T-cell (primary cell): ENCODE measurements around the gene NPFFR2. TPM values are rescaled to one million over a fixed set of nuclear protein-coding genes. Genes with fewer than 3 reads are reported as not detected.
"Not testable (repeated sequence)": the region's sequence is repeated elsewhere in the genome, so short reads cannot be mapped to it uniquely, and the experiment has no call there.

Experiments
- ATAC-seq, 4 experiments: fragments of 200-7000 bp in 3 of 4; fragments of 150-1000 bp in 1 of 4; cut with Tn5 transposase; replicated peaks in 1 of 4; 1 replicate in 3 of 4; 2 replicates in 1 of 4; pipeline ENCODE4 v1.10.0; 2021; ENCODE audit warnings: moderate library complexity in 3 of 4, mild to moderate bottlenecking in 2 of 4, moderate number of reproducible peaks in 1 of 4
- CTCF ChIA-PET, 2 donors: fragments of 300-600 bp; sonication (Branson Sonifier 250); formaldehyde crosslinking; loops; one replicate each; lab custom pipeline; 2022; ENCODE audit warnings: antibody characterized with exemption in 2 of 2; lab: Charles Lee
- POLR2A ChIA-PET, 2 donors: fragments of 300-600 bp; sonication (Branson Sonifier 250); formaldehyde crosslinking; loops; one replicate each; lab custom pipeline; 2022; ENCODE audit warnings: antibody characterized with exemption in 2 of 2; lab: Charles Lee
- DNase-seq, 35 experiments: peaks; one replicate each; pipeline versions ENCODE4 v3.0.0 to v3.0.0-alpha.2; 2013 to 2023
- H3K27ac ChIP-seq: one replicate; pipeline ENCODE4 v1.5.1; 2013; ENCODE audit warnings: low read length
- H3K27me3 ChIP-seq, 2 experiments: replicated peaks in 1 of 2; 1 replicate in 1 of 2; 2 replicates in 1 of 2; pipeline versions ENCODE4 v1.6.1 to v1.7.0; 2013; ENCODE audit warnings: low read length in 1 of 2, mixed read lengths in 1 of 2; ENCODE audit not compliant: control insufficient read depth in 2 of 2, insufficient read depth in 2 of 2; ENCODE audit errors: extremely low read depth in 1 of 2
- H3K36me3 ChIP-seq, 2 donors: 1 replicate in 1 of 2; 2 replicates in 1 of 2; pipeline versions ENCODE4 v1.6.1 to v1.7.0; 2013; ENCODE audit warnings: low read length in 1 of 2; ENCODE audit not compliant: control insufficient read depth in 2 of 2, insufficient read depth in 1 of 2; ENCODE audit errors: extremely low read depth in 1 of 2
- H3K4me1 ChIP-seq, 2 experiments: 1 replicate in 1 of 2; 2 replicates in 1 of 2; pipeline versions ENCODE4 v1.6.1 to v1.7.0; 2013; ENCODE audit warnings: low read length in 2 of 2, mixed read lengths in 1 of 2; ENCODE audit not compliant: insufficient read depth in 2 of 2, control insufficient read depth in 1 of 2; ENCODE audit errors: extremely low read depth in 1 of 2
- H3K4me3 ChIP-seq, 2 donors: 1 replicate in 1 of 2; 2 replicates in 1 of 2; pipeline versions ENCODE4 v1.5.1 to v1.7.0; 2013; ENCODE audit warnings: mild to moderate bottlenecking in 2 of 2, low read length in 1 of 2, moderate library complexity in 1 of 2; ENCODE audit not compliant: control insufficient read depth in 1 of 2; ENCODE audit errors: extremely low read depth in 1 of 2
- H3K9me3 ChIP-seq: 2 replicates; pipeline ENCODE4 v1.7.0; 2013
- H3K27ac Mint-ChIP-seq, 2 donors: one replicate each; pipeline ENCODE4 v1.8.0; 2020 to 2021; ENCODE audit warnings: mild to moderate bottlenecking in 2 of 2, mixed read lengths in 2 of 2
- H3K27me3 Mint-ChIP-seq, 2 donors: one replicate each; pipeline ENCODE4 v1.8.0; 2021 to 2022; ENCODE audit warnings: mixed read lengths in 2 of 2
- H3K36me3 Mint-ChIP-seq: one replicate; pipeline ENCODE4 v1.8.0; 2021; ENCODE audit warnings: mixed read lengths
- H3K4me1 Mint-ChIP-seq, 3 donors: one replicate each; pipeline ENCODE4 v1.8.0; 2020 to 2022; ENCODE audit warnings: mixed read lengths in 3 of 3, mild to moderate bottlenecking in 1 of 3
- H3K4me3 Mint-ChIP-seq, 3 donors: one replicate each; pipeline ENCODE4 v1.8.0; 2020 to 2022; ENCODE audit warnings: mild to moderate bottlenecking in 3 of 3, mixed read lengths in 3 of 3, moderate library complexity in 3 of 3
- H3K9me3 Mint-ChIP-seq, 3 donors: one replicate each; pipeline ENCODE4 v1.8.0; 2020 to 2022; ENCODE audit warnings: mixed read lengths in 3 of 3
- WGBS: methylation state at CpG from one replicate; pipeline ENCODE4 v1.1.5; 2013; ENCODE audit warnings: missing lambda C conversion rate; ENCODE audit not compliant: insufficient coverage; 5-methylcytosine and 5-hydroxymethylcytosine counted together
- total RNA-seq, 35 experiments: library from RNA in 6 of 35; stranded (reverse) in 6 of 35; fragments of 120-200 nt in 1 of 35; gene quantifications; one replicate each; pipeline versions ENCODE4 v1.2.1 to v1.2.4 and lab custom pipeline; 2013 to 2026

Gene NPFFR2
- total RNA-seq, 5 donors from 2014 or later (not counting 1 experiment from before 2014, with no cell fraction given), result not detected

DNA sequence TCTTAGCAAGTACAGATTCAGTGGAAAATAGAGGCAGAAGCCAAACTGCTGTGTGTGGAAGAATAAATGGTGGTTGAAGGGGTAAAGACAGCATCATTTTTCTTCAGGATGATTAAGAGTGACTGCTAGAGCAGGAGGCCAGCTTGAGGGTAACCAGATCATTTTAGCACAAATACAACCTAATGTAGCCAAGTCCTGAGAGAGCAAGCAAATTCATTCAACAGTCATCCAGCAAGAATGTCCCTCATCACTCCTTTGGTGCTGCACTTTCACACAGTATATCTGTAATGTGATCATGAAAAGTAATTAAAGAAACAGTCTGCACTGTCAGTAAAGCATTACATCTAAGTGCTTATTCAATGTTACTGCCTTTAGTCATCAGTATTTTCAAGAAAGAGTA is 44.8 kb downstream of the NPFFR2 start:
- ChIA-PET POLR2A (no interaction called here), CTCF (no interaction called here)
- no peak overlapping the region for H3K27ac Mint-ChIP-seq
- H3K4me3 ChIP-seq, result no peak overlapping the region
- peaks cover 2 to 6% (median 5%) of the 10 kb centered on the region in 3 donors for H3K9me3 Mint-ChIP-seq
- no peaks in the 10 kb centered on the region for H3K36me3 Mint-ChIP-seq
- ATAC-seq (no peak), DNase-seq (no peak)
- no peaks in the 10 kb centered on the region for H3K27me3 ChIP-seq
- no peaks in the 10 kb centered on the region for H3K36me3 ChIP-seq
- H3K9me3 ChIP-seq, result no peaks in the 10 kb centered on the region
- H3K27ac ChIP-seq, result no peak overlapping the region
- no peaks in the 10 kb centered on the region for H3K4me1 Mint-ChIP-seq
- no peak overlapping the region for H3K4me3 Mint-ChIP-seq
- no peaks in the 10 kb centered on the region for H3K27me3 Mint-ChIP-seq
- H3K4me1 ChIP-seq, result no peaks in the 10 kb centered on the region

DNA sequence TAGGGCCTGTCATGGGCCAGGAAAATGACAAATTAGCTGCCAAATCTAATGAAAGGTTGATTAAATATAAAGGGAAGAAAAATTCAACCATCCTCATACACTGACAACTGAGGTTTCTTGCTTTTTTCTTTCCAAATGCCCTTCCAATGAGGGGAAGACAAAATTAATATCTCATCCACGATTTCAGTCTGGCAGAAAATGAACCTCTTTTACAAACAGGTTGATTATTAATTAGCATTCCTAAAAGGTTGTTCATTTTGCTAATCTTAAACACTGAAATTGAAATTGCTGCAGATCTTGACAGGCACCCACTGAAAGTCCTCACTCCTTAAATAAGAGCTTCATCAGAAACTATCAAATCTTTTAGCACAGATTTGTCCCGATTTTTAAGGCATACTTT is 45.5 kb downstream of the NPFFR2 start:
- Mint-ChIP-seq H3K4me3 (no peak overlapping the region), H3K4me1 (no peaks in the 10 kb centered on the region), H3K27me3 (no peaks in the 10 kb centered on the region), H3K36me3 (no peaks in the 10 kb centered on the region), H3K9me3 (peaks cover under 1 to 6% (median 2%) of the 10 kb centered on the region in 3 donors), H3K27ac (no peak overlapping the region)
- no peaks in the 10 kb centered on the region for H3K36me3 ChIP-seq
- H3K4me3 ChIP-seq, result no peak overlapping the region
- H3K9me3 ChIP-seq, result no peaks in the 10 kb centered on the region
- no peaks in the 10 kb centered on the region for H3K27me3 ChIP-seq
- ATAC-seq (no peak), DNase-seq (no peak)
- no peak overlapping the region for H3K27ac ChIP-seq
- ChIA-PET POLR2A (no interaction called here), CTCF (no interaction called here)
- no CpG with 5 or more reads among the region's 2 CpGs for WGBS
- no peaks in the 10 kb centered on the region for H3K4me1 ChIP-seq

DNA sequence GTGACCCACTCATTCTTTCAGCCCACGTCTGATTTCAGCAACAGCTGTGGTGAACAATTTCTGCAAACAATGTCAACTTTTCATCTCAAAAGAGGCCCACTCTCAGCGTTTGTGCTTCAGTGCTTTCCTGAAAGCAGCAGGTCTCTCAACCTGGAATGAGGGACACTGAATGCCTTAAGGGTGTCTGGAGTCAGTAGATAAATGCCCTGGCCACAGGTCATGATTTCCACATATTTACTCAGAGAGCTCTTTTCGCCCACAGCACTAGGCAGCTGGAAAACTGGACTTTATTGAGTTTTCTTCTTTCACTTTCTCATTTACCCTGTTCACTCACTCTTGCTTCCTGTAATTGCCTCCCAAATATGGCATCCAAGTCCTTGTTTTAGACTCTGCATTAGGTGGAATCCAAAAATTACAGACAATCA is 52.8 kb downstream of the NPFFR2 start:
- Histone ChIP-seq H3K9me3 (no peaks in the 10 kb centered on the region), H3K4me1 (no peaks in the 10 kb centered on the region), H3K36me3 (no peaks in the 10 kb centered on the region), H3K4me3 (no peak overlapping the region), H3K27ac (no peak overlapping the region), H3K27me3 (no peaks in the 10 kb centered on the region)
- Mint-ChIP-seq H3K9me3 (peaks cover 0 to 8% (median 0%) of the 10 kb centered on the region in 3 donors), H3K4me3 (no peak overlapping the region), H3K36me3 (no peaks in the 10 kb centered on the region), H3K27ac (no peak overlapping the region), H3K27me3 (no peaks in the 10 kb centered on the region), H3K4me1 (no peaks in the 10 kb centered on the region)
- 20% methylated on average over 1 of the region's 3 CpGs for WGBS
- CTCF ChIA-PET, result interaction anchor here in 1 of 2 donors (0.5 kb wide), 1 partner anchor 57 kb away, joined by 3 read pairs; no protein-coding TSS in a partner anchor
- DNase-seq (no peak), ATAC-seq (no peak)
- POLR2A ChIA-PET, result interaction anchor here in 1 of 2 donors (0.6 kb wide), 1 partner anchor 16 kb away, joined by 3 read pairs; no protein-coding TSS in a partner anchor

DNA sequence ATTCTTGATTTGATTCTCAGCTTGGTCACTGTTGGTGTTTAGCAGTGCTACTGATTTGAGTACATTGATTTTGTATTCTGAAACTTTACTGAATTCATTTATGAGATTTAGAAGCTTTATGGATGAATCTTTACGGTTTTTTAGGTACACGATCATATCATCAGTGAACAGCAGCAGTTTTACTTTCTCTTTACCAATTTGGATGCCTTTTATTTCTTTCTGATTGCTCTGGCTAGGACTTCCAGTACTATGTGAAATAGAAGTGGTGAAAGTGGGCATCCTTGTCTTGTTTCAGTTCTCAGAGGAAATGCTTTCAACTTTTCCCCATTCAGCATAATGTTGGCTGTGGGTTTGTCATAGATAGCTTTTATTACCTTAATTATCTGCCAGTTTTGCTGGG is 58.8 kb downstream of the NPFFR2 start:
- H3K27me3 Mint-ChIP-seq, H3K4me1 Mint-ChIP-seq, H3K36me3 Mint-ChIP-seq, POLR2A ChIA-PET, H3K9me3 ChIP-seq, H3K27ac ChIP-seq, DNase-seq, H3K36me3 ChIP-seq, H3K4me1 ChIP-seq, CTCF ChIA-PET, ATAC-seq, H3K4me3 Mint-ChIP-seq, H3K27me3 ChIP-seq, H3K4me3 ChIP-seq, H3K9me3 Mint-ChIP-seq, H3K27ac Mint-ChIP-seq: not testable (repeated sequence)
- WGBS, result no CpG with 5 or more reads among the region's 2 CpGs

DNA sequence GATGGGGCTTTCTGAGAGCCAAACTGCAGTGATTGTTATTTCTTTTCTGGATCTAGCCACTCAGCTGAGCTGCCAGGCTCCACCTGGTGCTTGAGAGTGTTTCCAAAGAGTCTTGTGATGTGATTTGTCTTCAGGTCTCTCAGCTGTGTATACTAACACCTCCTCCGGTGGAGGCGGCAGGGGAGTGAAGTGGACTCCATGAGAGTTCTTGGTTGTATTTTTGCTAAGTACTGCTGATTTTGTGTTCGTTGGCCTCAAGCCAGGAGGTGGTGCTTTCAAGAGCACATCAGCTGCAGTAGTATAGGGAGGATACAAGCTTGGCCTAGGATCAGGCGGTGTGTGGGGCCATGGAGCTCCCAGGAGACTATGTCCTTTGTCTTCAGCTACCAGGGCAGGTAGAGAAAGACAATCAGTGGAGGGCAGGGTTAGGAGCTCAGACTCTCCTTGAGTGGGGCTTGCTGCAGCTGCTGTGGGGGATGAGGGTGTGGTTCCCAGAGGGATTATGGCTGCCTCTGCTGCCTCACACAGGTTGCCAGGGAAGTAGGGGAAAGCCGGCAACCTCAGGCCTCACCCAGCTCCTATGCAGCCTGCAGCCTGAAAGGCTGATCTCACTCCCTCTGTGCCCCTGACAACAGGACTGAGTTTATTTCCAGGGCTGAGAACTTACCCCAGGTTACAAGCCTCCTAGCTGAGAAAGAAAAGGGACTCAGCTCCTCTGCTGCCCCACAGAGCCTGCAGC is 62.4 kb downstream of the NPFFR2 start:
- POLR2A ChIA-PET, result no interaction called here

DNA sequence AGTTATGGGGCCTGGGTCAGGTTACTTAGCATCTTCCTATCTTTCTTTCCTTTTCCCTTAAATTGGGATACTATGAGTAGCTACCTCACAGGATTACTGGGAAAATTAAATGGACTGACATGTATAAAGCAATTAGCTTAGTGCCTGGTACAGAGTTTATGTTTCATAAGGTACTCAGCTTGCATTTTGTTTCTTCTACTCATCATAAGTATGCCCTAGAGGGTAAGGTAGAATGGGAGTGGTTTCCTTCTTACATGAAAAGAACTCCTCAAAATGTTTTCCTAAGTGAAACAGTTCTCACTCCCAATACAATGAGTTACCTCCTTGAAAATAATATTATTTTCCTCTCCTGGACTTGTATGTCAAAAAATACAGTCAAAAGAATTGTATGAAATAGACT is 75.7 kb downstream of the NPFFR2 start:
- no peak for DNase-seq
- CTCF ChIA-PET, result no interaction called here
- Histone ChIP-seq H3K4me3 (no peak overlapping the region), H3K36me3 (no peaks in the 10 kb centered on the region), H3K27ac (no peak overlapping the region), H3K4me1 (no peaks in the 10 kb centered on the region), H3K27me3 (no peaks in the 10 kb centered on the region), H3K9me3 (no peaks in the 10 kb centered on the region)
- H3K36me3 Mint-ChIP-seq, result no peaks in the 10 kb centered on the region
- no peak overlapping the region for H3K27ac Mint-ChIP-seq
- no peaks in the 10 kb centered on the region for H3K4me1 Mint-ChIP-seq
- POLR2A ChIA-PET, result no interaction called here
- H3K4me3 Mint-ChIP-seq, result no peak overlapping the region
- no peak for ATAC-seq
- H3K27me3 Mint-ChIP-seq, result no peaks in the 10 kb centered on the region
- H3K9me3 Mint-ChIP-seq, result peaks cover 0 to 6% (median under 1%) of the 10 kb centered on the region in 3 donors

More for the DNA sequence above, 62.4 kb downstream of the NPFFR2 start:
- no peaks in the 10 kb centered on the region for H3K27me3 Mint-ChIP-seq
- H3K36me3 ChIP-seq, result no peaks in the 10 kb centered on the region
- no peaks in the 10 kb centered on the region for H3K4me1 ChIP-seq
- WGBS, result 79% methylated on average over 4 of the region's 5 CpGs
- H3K9me3 ChIP-seq, result no peaks in the 10 kb centered on the region
- H3K4me3 ChIP-seq, result no peak overlapping the region
- no peak for DNase-seq
- no peak for ATAC-seq
- CTCF ChIA-PET, result no interaction called here
- peaks cover 3 to 4% (median 4%) of the 10 kb centered on the region in 3 donors for H3K9me3 Mint-ChIP-seq
- H3K4me1 Mint-ChIP-seq, result no peaks in the 10 kb centered on the region
- no peak overlapping the region for H3K4me3 Mint-ChIP-seq
- H3K36me3 Mint-ChIP-seq, result no peaks in the 10 kb centered on the region
- H3K27me3 ChIP-seq, result no peaks in the 10 kb centered on the region
- no peak overlapping the region for H3K27ac ChIP-seq
- no peak overlapping the region for H3K27ac Mint-ChIP-seq
